GM12878 (cell line): ENCODE measurements around the gene LRRC14B. TPM values are rescaled to one million over a fixed set of nuclear protein-coding genes. Genes with fewer than 3 reads are reported as not detected.

Experiments
- ATAC-seq: fragments of 200-7000 bp; cut with Tn5 transposase; 3 replicates; pipeline ENCODE4 v1.9.1; 2020; ENCODE audit warnings: mild to moderate bottlenecking, moderate library complexity
- BruUV-seq: library from RNA; stranded (reverse); fragments of 400-500 nt; replicated peaks from 2 replicates; lab custom pipeline; 2021; lab: Mats Ljungman, UMichigan
- CTCF ChIA-PET: fragments of 300-600 bp; sonication (Branson Sonifier 250); formaldehyde crosslinking; extraction: SDS; loops from one replicate; lab custom pipeline; 2021; ENCODE audit warnings: inconsistent platforms; lab: Yijun Ruan, JAX
- POLR2A ChIA-PET: fragments of 350-600 bp; formaldehyde crosslinking; extraction: SDS; loops from one replicate; lab custom pipeline; 2021; ENCODE audit warnings: inconsistent platforms; lab: Charles Lee
- RAD21 ChIA-PET: fragments of 300-600 bp; sonication (Branson Sonifier 250); formaldehyde crosslinking; loops from one replicate; lab custom pipeline; 2023; ENCODE audit warnings: antibody characterized with exemption; ENCODE audit not compliant: unreplicated experiment; lab: Charles Lee
- SMC1A ChIA-PET: fragments of 300-600 bp; sonication (Branson Sonifier 250); formaldehyde crosslinking; loops from one replicate; lab custom pipeline; 2023; ENCODE audit not compliant: unreplicated experiment, uncharacterized antibody; lab: Charles Lee
- DNase-seq: peaks from one replicate; pipeline ENCODE4 v3.0.0-alpha.2; 2011; ENCODE audit warnings: low read depth, low spot score
- FAIRE-seq: peaks from 3 replicates; lab custom pipeline; 2011; peaks lifted over from hg19 to GRCh38; lab: Jason Lieb, UNC
- H2AFZ ChIP-seq: 2 replicates; pipeline ENCODE4 v1.6.0; 2011; ENCODE audit warnings: low read depth, low read length, control low read depth; ENCODE audit not compliant: control insufficient read depth
- H3K27ac ChIP-seq: 2 replicates; pipeline ENCODE4 v1.5.1; 2011; ENCODE audit warnings: control low read depth; ENCODE audit not compliant: control insufficient read depth, insufficient read depth
- H3K27me3 ChIP-seq, 2 experiments: replicated peaks in 1 of 2; 2 replicates each; pipeline versions ENCODE4 v1.6.0 to v1.6.1; 2011; ENCODE audit warnings: low read length in 1 of 2; ENCODE audit not compliant: control insufficient read depth in 2 of 2, insufficient read depth in 2 of 2
- H3K36me3 ChIP-seq, 2 experiments: 2 replicates each; pipeline ENCODE4 v1.5.1; 2011; ENCODE audit warnings: low read length in 1 of 2; ENCODE audit not compliant: control insufficient read depth in 2 of 2, insufficient read depth in 2 of 2
- H3K4me1 ChIP-seq: 2 replicates; pipeline ENCODE4 v1.6.1; 2011; ENCODE audit warnings: mild to moderate bottlenecking, low read length, moderate library complexity, mixed read lengths; ENCODE audit not compliant: control insufficient read depth, insufficient read depth
- H3K4me2 ChIP-seq: 2 replicates; pipeline ENCODE4 v1.6.0; 2011; ENCODE audit warnings: control low read depth; ENCODE audit not compliant: control insufficient read depth, insufficient read depth
- H3K4me3 ChIP-seq: fragments of 200-600 bp; sonication (generic); 2 replicates; pipeline ENCODE4 v1.5.1; 2016
- H3K79me2 ChIP-seq: 2 replicates; pipeline ENCODE4 v1.6.0; 2011; ENCODE audit warnings: low read length; ENCODE audit not compliant: control insufficient read depth, insufficient read depth
- H3K9ac ChIP-seq: 2 replicates; pipeline ENCODE4 v1.8.0; 2011; ENCODE audit warnings: low read length, control low read depth, mixed read lengths; ENCODE audit not compliant: control insufficient read depth, insufficient read depth
- H3K9me3 ChIP-seq: replicated peaks from 3 replicates; pipeline ENCODE4 v1.5.1; 2011; ENCODE audit warnings: mild to moderate bottlenecking, low read length; ENCODE audit not compliant: control insufficient read depth, insufficient read depth
- H4K20me1 ChIP-seq: 2 replicates; pipeline ENCODE4 v1.6.0; 2011; ENCODE audit not compliant: control insufficient read depth, insufficient read depth
- BRCA1 ChIP-seq: IDR thresholded peaks from 2 replicates; pipeline ENCODE4 v1.6.1; 2011; ENCODE audit warnings: low read depth, low read length, improper control_type of control experiment
- CBFB ChIP-seq: IDR thresholded peaks from 2 replicates; pipeline ENCODE4 v1.6.1; 2016; ENCODE audit warnings: antibody characterized with exemption, low read depth
- CBX3 ChIP-seq: fragments of 200-600 bp; sonication (generic); IDR thresholded peaks from 2 replicates; pipeline ENCODE4 v1.6.1; 2016; ENCODE audit warnings: low read depth, borderline replicate concordance
- CBX5 ChIP-seq: sonication (generic); IDR thresholded peaks from 2 replicates; pipeline ENCODE4 v1.6.1; 2016; ENCODE audit warnings: low read depth, moderate library complexity, mild to moderate bottlenecking, inconsistent platforms
- ETV6 ChIP-seq, 2 experiments: fragments of 450-650 bp in 1 of 2; IDR thresholded peaks in 1 of 2; conservative IDR thresholded peaks in 1 of 2; 2 replicates each; pipeline ENCODE4 v1.6.1; 2014; ENCODE audit warnings: antibody characterized with exemption in 1 of 2, borderline replicate concordance in 1 of 2, low read depth in 1 of 2, mild to moderate bottlenecking in 1 of 2, moderate library complexity in 1 of 2
- HDGF ChIP-seq: fragments of 450-650 bp; IDR thresholded peaks from 2 replicates; pipeline ENCODE4 v1.6.1; 2016; ENCODE audit warnings: antibody characterized with exemption
- MTA2 ChIP-seq: fragments of 450-650 bp; IDR thresholded peaks from 2 replicates; pipeline ENCODE4 v1.6.1; 2016; ENCODE audit warnings: low read depth, mild to moderate bottlenecking, moderate library complexity
- MYC ChIP-seq: IDR thresholded peaks from 2 replicates; pipeline ENCODE4 v1.6.1; 2011; ENCODE audit warnings: mild to moderate bottlenecking, low read length, moderate library complexity, inconsistent platforms; ENCODE audit not compliant: insufficient read depth, insufficient replicate concordance, insufficient read length, severe bottlenecking
- NFXL1 ChIP-seq: fragments of 450-650 bp; IDR thresholded peaks from 2 replicates; pipeline ENCODE4 v1.6.1; 2017; ENCODE audit warnings: antibody characterized with exemption, mild to moderate bottlenecking, borderline replicate concordance
- SREBF2 ChIP-seq: IDR thresholded peaks from 2 replicates; pipeline ENCODE4 v1.6.1; 2012; ENCODE audit warnings: mild to moderate bottlenecking, low read length
- SRF ChIP-seq, 2 experiments: IDR thresholded peaks; 2 replicates each; pipeline ENCODE4 v1.6.1; 2011; ENCODE audit warnings: low read depth in 2 of 2, low read length in 2 of 2, mild to moderate bottlenecking in 1 of 2, moderate library complexity in 1 of 2
- WGBS: methylation state at CpG from one replicate; pipeline ENCODE4 v1.1.6; 2016; ENCODE audit warnings: low lambda C conversion rate; ENCODE audit not compliant: insufficient replicate concordance, insufficient coverage; ENCODE audit errors: missing lambda C conversion rate; 5-methylcytosine and 5-hydroxymethylcytosine counted together
- in situ Hi-C: fragments of 300-500 bp; cut with MboI; formaldehyde crosslinking; loops from 9 replicates; pipeline ENCODE4 v1.14.3; 2018; ENCODE audit warnings: mixed read lengths
- intact Hi-C: fragments of 100-400 bp; cut with micrococcal nuclease; formaldehyde crosslinking; loops from one replicate; pipeline ENCODE4 v1.14.2; 2022; ENCODE audit not compliant: unreplicated experiment
- polyA plus RNA-seq, 11 experiments: library from polyadenylated mRNA; depleted of rRNA in 4 of 11; unstranded in 6 of 11; stranded (reverse) in 5 of 11; fragments of >200 nt; fragmentation: Nextera tagmentation in 4 of 11; fragmentation: Illumina TruSeq in 1 of 11; extraction: Ambion mirVana in 4 of 11; extraction: Trizol in 1 of 11; gene quantifications; 1 replicate in 1 of 11; 2 replicates in 10 of 11; pipeline versions ENCODE4 v1.2.1 to v1.2.3, GENCODE V29; 2011 to 2016; ENCODE audit warnings: inconsistent platforms in 2 of 11, missing spikeins in 2 of 11, low read depth in 1 of 11
- total RNA-seq, 4 experiments: library from RNA; depleted of rRNA in 3 of 4; stranded (reverse); fragments of >200 nt in 3 of 4; fragmentation: Illumina TruSeq in 1 of 4; extraction: Trizol in 1 of 4; gene quantifications; 2 replicates each; pipeline versions ENCODE4 v1.2.1 to v1.2.3, GENCODE V29; 2013 to 2021
- TF ChIP-seq, protein P1 (sequence below): fragments of 450-650 bp; IDR thresholded peaks from 2 replicates; pipeline ENCODE4 v1.6.1; 2016; ENCODE audit warnings: mild to moderate bottlenecking

Gene LRRC14B
- total and polyA plus RNA-seq, 10 of the 15 experiments (the other 5 are each of a cell fraction or from before 2014, with no cell fraction given), result 0.06 to 0.31 (median 0.13) TPM; not detected in 5

DNA sequence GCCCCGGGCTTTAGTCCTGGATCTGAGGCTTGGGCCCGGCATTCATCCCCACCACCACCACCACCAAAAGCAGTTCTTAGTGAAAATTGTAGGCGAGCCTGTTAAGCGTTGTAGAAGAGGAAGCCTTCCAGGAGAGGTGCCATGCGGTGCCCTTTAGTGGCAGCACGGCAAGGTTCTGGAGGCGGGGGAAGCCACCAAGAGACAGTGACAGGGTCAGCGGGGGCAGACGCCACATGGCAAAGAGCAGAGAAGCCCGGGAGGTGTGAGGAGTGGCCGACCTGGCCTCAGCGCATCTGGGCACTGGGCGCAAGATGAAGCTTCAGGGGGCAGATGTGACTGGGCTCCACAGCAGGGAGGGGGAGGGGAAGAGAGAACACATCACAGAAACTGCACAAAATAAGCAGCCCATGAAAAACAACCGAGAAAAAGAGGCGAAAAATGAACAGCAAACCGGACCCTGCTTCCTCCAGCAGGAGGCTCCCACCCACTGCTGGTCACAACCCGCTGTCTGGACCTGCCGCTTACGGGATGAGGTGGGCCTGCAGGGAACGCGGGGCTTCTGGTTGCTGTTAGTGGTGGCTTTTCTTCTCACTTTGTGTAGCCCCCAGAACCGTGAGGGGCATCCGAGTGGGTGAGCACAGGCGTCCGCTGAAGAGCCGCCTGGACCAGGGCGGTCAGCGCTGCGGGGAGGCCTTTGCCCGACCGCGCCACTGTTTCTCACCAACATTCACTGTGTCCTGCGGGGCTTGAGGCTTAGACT is 4.3 kb downstream of the LRRC14B start:
- Histone ChIP-seq H3K4me1 (peaks cover 17% of the 10 kb centered on the region), H3K4me2 (no peak overlapping the region), H3K36me3 (no peaks in the 10 kb centered on the region), H3K27me3 (no peaks in the 10 kb centered on the region), H2AFZ (no peak overlapping the region)
- FAIRE-seq, result no peak
- no peak for DNase-seq
- no peak for ATAC-seq
- in situ Hi-C loops (no loop called here), intact Hi-C loops (no loop called here)
- TF ChIP-seq MYC, result no peak
- TF ChIP-seq CBX3, result no peak
- no peak for TF ChIP-seq CBFB
- TF ChIP-seq, protein P1, sequence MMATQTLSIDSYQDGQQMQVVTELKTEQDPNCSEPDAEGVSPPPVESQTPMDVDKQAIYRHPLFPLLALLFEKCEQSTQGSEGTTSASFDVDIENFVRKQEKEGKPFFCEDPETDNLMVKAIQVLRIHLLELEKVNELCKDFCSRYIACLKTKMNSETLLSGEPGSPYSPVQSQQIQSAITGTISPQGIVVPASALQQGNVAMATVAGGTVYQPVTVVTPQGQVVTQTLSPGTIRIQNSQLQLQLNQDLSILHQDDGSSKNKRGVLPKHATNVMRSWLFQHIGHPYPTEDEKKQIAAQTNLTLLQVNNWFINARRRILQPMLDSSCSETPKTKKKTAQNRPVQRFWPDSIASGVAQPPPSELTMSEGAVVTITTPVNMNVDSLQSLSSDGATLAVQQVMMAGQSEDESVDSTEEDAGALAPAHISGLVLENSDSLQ, result no peak
- TF ChIP-seq HDGF, result no peak
- TF ChIP-seq SRF (IDR thresholded peaks at IDR 0.05; ENCODE audit: low read depth in 2 of 2, low read length in 2 of 2), result no peak
- TF ChIP-seq SREBF2, result no peak
- no peak for TF ChIP-seq BRCA1
- TF ChIP-seq CBX5, result no peak
- no peak for TF ChIP-seq NFXL1
- no peak for TF ChIP-seq ETV6 (conservative IDR thresholded peaks at IDR 0.05 in 1 of 2, IDR thresholded peaks at IDR 0.05 in 1 of 2; ENCODE audit: borderline replicate concordance in 1 of 2, low read depth in 1 of 2)
- TF ChIP-seq MTA2, result no peak
- TF ChIP-seq, all 136 proteins: peak for 0
- ChIA-PET RAD21 (no interaction called here), CTCF (interaction anchor here (0.6 kb wide), 1 partner anchor 75 kb away, joined by 3 read pairs; no protein-coding TSS in a partner anchor), POLR2A (no interaction called here), SMC1A (no interaction called here)
- WGBS, result 57% methylated on average over 33 of the region's 33 CpGs
- Histone ChIP-seq H3K27ac (no peak overlapping the region), H3K9ac (no peak overlapping the region), H3K9me3 (no peaks in the 10 kb centered on the region), H3K4me3 (no peak overlapping the region), H3K79me2 (no peaks in the 10 kb centered on the region), H4K20me1 (no peaks in the 10 kb centered on the region)
- BruUV-seq, result no TSS peak
